CD4-positive, alpha-beta T cell (primary cell): Measurements from ENCODE around the gene XPC. TPM values are rescaled to one million over a fixed set of nuclear protein-coding genes. Genes with fewer than 3 reads are reported as not detected.

ENCODE experiments used
- ATAC-seq: fragments of 200-7000 bp; cut with Tn5 transposase; one replicate; pipeline ENCODE4 v1.10.0; 2022; ENCODE audit warnings: mild to moderate bottlenecking; ENCODE audit not compliant: poor library complexity
- CTCF ChIA-PET: fragments of 350-600 bp; sonication (Branson Sonifier 250); formaldehyde crosslinking; loops from one replicate; lab custom pipeline; 2021; ENCODE audit warnings: antibody characterized with exemption, inconsistent platforms; lab: Charles Lee
- POLR2A ChIA-PET: fragments of 350-600 bp; sonication (Branson Sonifier 250); formaldehyde crosslinking; loops from one replicate; lab custom pipeline; 2021; ENCODE audit warnings: antibody characterized with exemption, inconsistent platforms; lab: Charles Lee
- DNase-seq, 14 experiments: peaks; one replicate each; pipeline ENCODE4 v3.0.0-alpha.2; 2013 to 2020; ENCODE audit warnings: mixed read lengths in 2 of 14
- H3K27ac ChIP-seq, 2 donors: one replicate each; pipeline versions ENCODE4 v1.5.1 to v1.7.0; 2013; ENCODE audit warnings: low read length in 2 of 2, low read depth in 1 of 2, mild to moderate bottlenecking in 1 of 2
- H3K27me3 ChIP-seq, 2 experiments: 1 replicate in 1 of 2; 2 replicates in 1 of 2; pipeline versions ENCODE4 v1.6.1 to v1.7.0; 2013; ENCODE audit warnings: low read length in 2 of 2, control low read depth in 1 of 2, mild to moderate bottlenecking in 1 of 2, moderate library complexity in 1 of 2; ENCODE audit not compliant: insufficient read depth in 2 of 2, control insufficient read depth in 1 of 2
- H3K36me3 ChIP-seq: one replicate; pipeline ENCODE4 v1.6.1; 2013; ENCODE audit warnings: low read length, control low read depth; ENCODE audit not compliant: insufficient read depth
- H3K4me1 ChIP-seq: one replicate; pipeline ENCODE4 v1.6.1; 2013; ENCODE audit warnings: low read length, control low read depth; ENCODE audit not compliant: insufficient read depth
- H3K4me3 ChIP-seq: one replicate; pipeline ENCODE4 v1.5.1; 2013; ENCODE audit warnings: mild to moderate bottlenecking, low read length, moderate library complexity
- H3K9me3 ChIP-seq, 2 experiments: 1 replicate in 1 of 2; 2 replicates in 1 of 2; pipeline versions ENCODE4 v1.6.1 to v1.7.0; 2013; ENCODE audit warnings: low read length in 2 of 2, mild to moderate bottlenecking in 2 of 2, control low read depth in 1 of 2, moderate library complexity in 1 of 2; ENCODE audit not compliant: control insufficient read depth in 1 of 2, insufficient read depth in 1 of 2
- H3K27ac Mint-ChIP-seq: one replicate; pipeline ENCODE4 v1.8.0; 2020; ENCODE audit warnings: mixed read lengths
- H3K27me3 Mint-ChIP-seq: one replicate; pipeline ENCODE4 v1.8.0; 2021; ENCODE audit warnings: mixed read lengths
- H3K36me3 Mint-ChIP-seq: one replicate; pipeline ENCODE4 v1.8.0; 2021; ENCODE audit warnings: low read depth, mixed read lengths
- H3K4me1 Mint-ChIP-seq: one replicate; pipeline ENCODE4 v1.8.0; 2021; ENCODE audit warnings: low read depth, mixed read lengths
- H3K4me3 Mint-ChIP-seq: one replicate; pipeline ENCODE4 v1.8.0; 2020; ENCODE audit warnings: mild to moderate bottlenecking, mixed read lengths
- H3K9me3 Mint-ChIP-seq: one replicate; pipeline ENCODE4 v1.8.0; 2020; ENCODE audit warnings: mixed read lengths
- intact Hi-C, 2 experiments: fragments of 100-400 bp; cut with DNase I in 1 of 2; cut with micrococcal nuclease in 1 of 2; formaldehyde crosslinking; loops; one replicate each; pipeline versions ENCODE4 v1.15.1 to v1.9.0; 2023 to 2025; cut with DNase I, micrococcal nuclease
- total RNA-seq, 174 experiments: library from RNA in 2 of 174; stranded (reverse) in 2 of 174; gene quantifications; one replicate each; pipeline ENCODE4 v1.2.3 and lab custom pipeline; 2021 to 2026
- TF ChIP-seq, protein P1 (sequence below): fragments of 200-600 bp; IDR thresholded peaks from one replicate; pipeline ENCODE4 v1.8.0; 2022; ENCODE audit warnings: antibody characterized with exemption, mild to moderate bottlenecking

Gene XPC
- total RNA-seq, 2 experiments from 2014 or later: 59.2 to 65.1 TPM

DNA sequence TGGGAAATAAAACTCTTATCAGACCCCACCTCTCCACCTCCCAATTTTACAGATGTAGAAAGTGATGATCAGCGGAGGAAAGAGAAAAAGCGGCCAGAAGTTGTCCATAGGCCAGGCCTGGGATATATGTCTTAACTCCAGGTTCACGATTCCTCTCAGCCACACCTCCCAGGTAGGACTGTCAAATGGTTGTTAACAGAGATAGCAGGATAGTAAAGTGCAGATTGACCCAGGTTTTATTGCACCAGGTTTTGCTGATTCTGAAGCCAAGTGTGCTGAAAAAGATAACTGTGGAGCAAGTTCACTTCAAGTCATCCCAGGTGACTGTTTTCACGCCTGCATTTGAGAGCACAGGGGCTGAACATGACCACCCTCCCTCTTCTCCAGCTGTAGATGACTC is 36.4 kb upstream of the XPC start:
- no peaks in the 10 kb centered on the region for H3K27me3 ChIP-seq
- ATAC-seq: no peak
- H3K4me1 ChIP-seq: no peaks in the 10 kb centered on the region
- no peak for DNase-seq
- Mint-ChIP-seq H3K27ac (no peak overlapping the region), H3K4me1 (no peaks in the 10 kb centered on the region), H3K36me3 (no peaks in the 10 kb centered on the region), H3K4me3 (no peak overlapping the region), H3K27me3 (no peaks in the 10 kb centered on the region), H3K9me3 (peaks cover under 1% of the 10 kb centered on the region)
- POLR2A ChIA-PET: no interaction called here
- H3K27ac ChIP-seq: no peak overlapping the region
- H3K9me3 ChIP-seq: no peaks in the 10 kb centered on the region
- no peak overlapping the region for H3K4me3 ChIP-seq
- CTCF ChIA-PET: no interaction called here
- intact Hi-C loops: no loop called here
- H3K36me3 ChIP-seq: no peaks in the 10 kb centered on the region
- TF ChIP-seq, protein P1, sequence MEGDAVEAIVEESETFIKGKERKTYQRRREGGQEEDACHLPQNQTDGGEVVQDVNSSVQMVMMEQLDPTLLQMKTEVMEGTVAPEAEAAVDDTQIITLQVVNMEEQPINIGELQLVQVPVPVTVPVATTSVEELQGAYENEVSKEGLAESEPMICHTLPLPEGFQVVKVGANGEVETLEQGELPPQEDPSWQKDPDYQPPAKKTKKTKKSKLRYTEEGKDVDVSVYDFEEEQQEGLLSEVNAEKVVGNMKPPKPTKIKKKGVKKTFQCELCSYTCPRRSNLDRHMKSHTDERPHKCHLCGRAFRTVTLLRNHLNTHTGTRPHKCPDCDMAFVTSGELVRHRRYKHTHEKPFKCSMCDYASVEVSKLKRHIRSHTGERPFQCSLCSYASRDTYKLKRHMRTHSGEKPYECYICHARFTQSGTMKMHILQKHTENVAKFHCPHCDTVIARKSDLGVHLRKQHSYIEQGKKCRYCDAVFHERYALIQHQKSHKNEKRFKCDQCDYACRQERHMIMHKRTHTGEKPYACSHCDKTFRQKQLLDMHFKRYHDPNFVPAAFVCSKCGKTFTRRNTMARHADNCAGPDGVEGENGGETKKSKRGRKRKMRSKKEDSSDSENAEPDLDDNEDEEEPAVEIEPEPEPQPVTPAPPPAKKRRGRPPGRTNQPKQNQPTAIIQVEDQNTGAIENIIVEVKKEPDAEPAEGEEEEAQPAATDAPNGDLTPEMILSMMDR: no peak

GRCh38 chr3:14213066-14213774 is 34.8 kb upstream of the XPC start:
- Histone ChIP-seq H3K9me3 (no peaks in the 10 kb centered on the region), H3K27me3 (no peaks in the 10 kb centered on the region), H3K4me3 (no peak overlapping the region), H3K36me3 (no peaks in the 10 kb centered on the region), H3K27ac (no peak overlapping the region), H3K4me1 (no peaks in the 10 kb centered on the region)
- DNase-seq: no peak
- TF ChIP-seq, protein P1: no peak
- Mint-ChIP-seq H3K27me3 (no peaks in the 10 kb centered on the region), H3K36me3 (no peaks in the 10 kb centered on the region), H3K4me1 (no peaks in the 10 kb centered on the region), H3K4me3 (no peak overlapping the region), H3K27ac (no peak overlapping the region), H3K9me3 (no peaks in the 10 kb centered on the region)
- no peak for ATAC-seq
- ChIA-PET POLR2A (no interaction called here), CTCF (interaction anchor here (1.0 to 2.4 kb wide), 2 partner anchors 10 to 37 kb away, joined by 3 to 11 read pairs; no protein-coding TSS in a partner anchor)
- intact Hi-C loops: no loop called here

GRCh38 chr3:14212032-14212431 is 33.6 kb upstream of the XPC start:
- Mint-ChIP-seq H3K4me1 (no peaks in the 10 kb centered on the region), H3K4me3 (no peak overlapping the region), H3K27ac (no peak overlapping the region), H3K36me3 (no peaks in the 10 kb centered on the region), H3K9me3 (no peaks in the 10 kb centered on the region), H3K27me3 (no peaks in the 10 kb centered on the region)
- Histone ChIP-seq H3K4me1 (no peaks in the 10 kb centered on the region), H3K36me3 (no peaks in the 10 kb centered on the region), H3K9me3 (no peaks in the 10 kb centered on the region), H3K27ac (no peak overlapping the region), H3K27me3 (no peaks in the 10 kb centered on the region), H3K4me3 (no peak overlapping the region)
- intact Hi-C loops: no loop called here
- TF ChIP-seq, protein P1: no peak
- POLR2A ChIA-PET: no interaction called here
- no peak for ATAC-seq
- CTCF ChIA-PET: interaction anchor here (2.4 kb wide), 1 partner anchor 9 kb away, joined by 11 read pairs; no protein-coding TSS in a partner anchor
- DNase-seq: no peak
